CD14-positive monocyte (primary cell): ENCODE measurements around the gene GRM8. TPM values are rescaled to one million over a fixed set of nuclear protein-coding genes. Genes with fewer than 3 reads are reported as not detected.

ENCODE experiments used
- DNase-seq, 3 donors: peaks; one replicate each; pipeline ENCODE4 v3.0.0-alpha.2; 2011 to 2022
- H2AFZ ChIP-seq: 2 replicates; pipeline ENCODE4 v1.6.0; 2012; ENCODE audit warnings: mild to moderate bottlenecking, low read depth, low read length, inconsistent platforms; ENCODE audit not compliant: insufficient read depth, poor library complexity, severe bottlenecking
- H3K27ac ChIP-seq, 2 donors: 1 replicate in 1 of 2; 2 replicates in 1 of 2; pipeline ENCODE4 v1.5.1; 2012 to 2013; ENCODE audit warnings: low read length in 2 of 2, control low read depth in 1 of 2, inconsistent platforms in 1 of 2, low read depth in 1 of 2, mild to moderate bottlenecking in 1 of 2
- H3K27me3 ChIP-seq, 2 donors: one replicate each; pipeline versions ENCODE4 v1.6.0 to v1.6.1; 2011 to 2013; ENCODE audit warnings: low read length in 2 of 2; ENCODE audit not compliant: control insufficient read depth in 2 of 2, insufficient read depth in 2 of 2
- H3K36me3 ChIP-seq, 2 donors: replicated peaks in 1 of 2; 1 replicate in 1 of 2; 2 replicates in 1 of 2; pipeline versions ENCODE4 v1.5.1 to v1.6.1; 2012 to 2013; ENCODE audit warnings: low read length in 2 of 2, control low read depth in 1 of 2, inconsistent platforms in 1 of 2, mild to moderate bottlenecking in 1 of 2; ENCODE audit not compliant: insufficient read depth in 2 of 2, control insufficient read depth in 1 of 2
- H3K4me1 ChIP-seq, 2 donors: 1 replicate in 1 of 2; 2 replicates in 1 of 2; pipeline versions ENCODE4 v1.5.1 to v1.6.1; 2012 to 2013; ENCODE audit warnings: low read length in 2 of 2, control low read depth in 1 of 2, inconsistent platforms in 1 of 2, mild to moderate bottlenecking in 1 of 2, moderate library complexity in 1 of 2; ENCODE audit not compliant: insufficient read depth in 2 of 2, control insufficient read depth in 1 of 2
- H3K4me2 ChIP-seq: replicated peaks from 2 replicates; pipeline ENCODE3; 2012; ENCODE audit warnings: low read length, moderate library complexity, mild to moderate bottlenecking; ENCODE audit not compliant: poor library complexity, severe bottlenecking; ENCODE audit errors: extremely low read depth
- H3K4me3 ChIP-seq, 3 experiments: fragments of 200-600 bp in 1 of 3; sonication (generic) in 1 of 3; replicated peaks in 1 of 3; 1 replicate in 2 of 3; 2 replicates in 1 of 3; pipeline ENCODE4 v1.5.1; 2011 to 2013; ENCODE audit warnings: low read length in 3 of 3, mild to moderate bottlenecking in 3 of 3, control low read depth in 2 of 3, low read depth in 2 of 3, inconsistent platforms in 1 of 3, moderate library complexity in 1 of 3
- H3K79me2 ChIP-seq: 2 replicates; pipeline ENCODE4 v1.6.0; 2012; ENCODE audit warnings: mild to moderate bottlenecking, control low read depth, inconsistent platforms, low read length, moderate library complexity; ENCODE audit not compliant: insufficient read depth
- H3K9ac ChIP-seq: 2 replicates; pipeline ENCODE4 v1.6.0; 2017; ENCODE audit warnings: low read length, mild to moderate bottlenecking; ENCODE audit not compliant: insufficient read depth, poor library complexity, severe bottlenecking
- H3K9me3 ChIP-seq, 2 donors: replicated peaks in 1 of 2; 1 replicate in 1 of 2; 2 replicates in 1 of 2; pipeline versions ENCODE4 v1.5.1 to v1.6.1; 2012 to 2013; ENCODE audit warnings: low read length in 2 of 2, control low read depth in 1 of 2; ENCODE audit not compliant: control insufficient read depth in 1 of 2, insufficient read depth in 1 of 2
- H4K20me1 ChIP-seq: 2 replicates; pipeline ENCODE4 v1.6.0; 2012; ENCODE audit warnings: mild to moderate bottlenecking, low read length, control low read depth, moderate library complexity; ENCODE audit not compliant: insufficient read depth
- H3K27ac Mint-ChIP-seq, 7 donors: one replicate each; pipeline ENCODE4 v1.8.0; 2020; ENCODE audit warnings: mild to moderate bottlenecking in 7 of 7, mixed read lengths in 7 of 7, moderate library complexity in 6 of 7, inconsistent platforms in 2 of 7
- H3K27me3 Mint-ChIP-seq, 3 donors: one replicate each; pipeline ENCODE4 v1.8.0; 2021 to 2022; ENCODE audit warnings: low read depth in 3 of 3, mild to moderate bottlenecking in 3 of 3, mixed read lengths in 3 of 3, moderate library complexity in 3 of 3, inconsistent platforms in 1 of 3
- H3K36me3 Mint-ChIP-seq, 2 donors: one replicate each; pipeline ENCODE4 v1.8.0; 2020; ENCODE audit warnings: mixed read lengths in 2 of 2, inconsistent platforms in 1 of 2, mild to moderate bottlenecking in 1 of 2
- H3K4me1 Mint-ChIP-seq: one replicate; pipeline ENCODE4 v1.8.0; 2020; ENCODE audit warnings: mild to moderate bottlenecking, mixed read lengths
- H3K4me3 Mint-ChIP-seq, 2 donors: one replicate each; pipeline ENCODE4 v1.8.0; 2020; ENCODE audit warnings: mild to moderate bottlenecking in 2 of 2, mixed read lengths in 2 of 2, moderate library complexity in 1 of 2
- H3K9me3 Mint-ChIP-seq, 7 donors: one replicate each; pipeline ENCODE4 v1.8.0; 2020 to 2022; ENCODE audit warnings: mixed read lengths in 7 of 7, mild to moderate bottlenecking in 6 of 7, moderate library complexity in 6 of 7, inconsistent platforms in 2 of 7
- CTCF ChIP-seq: fragments of 200-600 bp; IDR thresholded peaks from one replicate; pipeline ENCODE4 v1.8.0; 2022; ENCODE audit warnings: antibody characterized with exemption, mild to moderate bottlenecking
- WGBS: methylation state at CpG from one replicate; pipeline ENCODE4 v1.1.5; 2013; ENCODE audit warnings: missing lambda C conversion rate; ENCODE audit not compliant: insufficient coverage; 5-methylcytosine and 5-hydroxymethylcytosine counted together
- intact Hi-C, 2 donors: fragments of 100-400 bp; cut with micrococcal nuclease; formaldehyde crosslinking; loops; one replicate each; pipeline versions ENCODE4 v1.15.0 to v1.15.1; 2023
- polyA plus RNA-seq, 3 donors: library from polyadenylated mRNA; depleted of rRNA in 1 of 3; unstranded in 2 of 3; stranded (reverse) in 1 of 3; fragments of 300-500 nt in 2 of 3; fragments of >200 nt in 1 of 3; fragmentation: Illumina TruSeq in 2 of 3; gene quantifications; 1 replicate in 2 of 3; 2 replicates in 1 of 3; pipeline ENCODE4 v1.2.3, GENCODE V29; 2012 to 2021

The GRM8 gene
- polyA plus RNA-seq, 3 donors = not detected

GRCh38 chr7:127245002-127245401, 7.7 kb downstream of the GRM8 start:
- Histone ChIP-seq H3K4me3 (no peak overlapping the region), H3K27me3 (peaks cover 31 to 36% of the 10 kb centered on the region in 2 donors), H3K4me1 (no peaks in the 10 kb centered on the region), H3K4me2 (no peak overlapping the region), H4K20me1 (no peaks in the 10 kb centered on the region), H3K9ac (no peak overlapping the region), H3K27ac (no peak overlapping the region), H3K9me3 (peaks cover 0 to 4% of the 10 kb centered on the region in 2 donors), H3K79me2 (no peaks in the 10 kb centered on the region), H2AFZ (no peak overlapping the region), H3K36me3 (no peaks in the 10 kb centered on the region)
- H3K36me3 Mint-ChIP-seq = no peaks in the 10 kb centered on the region
- no peak overlapping the region for H3K27ac Mint-ChIP-seq
- H3K4me1 Mint-ChIP-seq = no peaks in the 10 kb centered on the region
- intact Hi-C loops = no loop called here
- no peak for DNase-seq
- no peak for TF ChIP-seq CTCF
- H3K4me3 Mint-ChIP-seq = no peak overlapping the region
- WGBS = no CpG with 5 or more reads among the region's 3 CpGs
- H3K27me3 Mint-ChIP-seq = peaks cover 40 to 73% (median 41%) of the 10 kb centered on the region in 3 donors
- peaks cover 0 to 5% (median 2%) of the 10 kb centered on the region in 7 donors for H3K9me3 Mint-ChIP-seq

DNA sequence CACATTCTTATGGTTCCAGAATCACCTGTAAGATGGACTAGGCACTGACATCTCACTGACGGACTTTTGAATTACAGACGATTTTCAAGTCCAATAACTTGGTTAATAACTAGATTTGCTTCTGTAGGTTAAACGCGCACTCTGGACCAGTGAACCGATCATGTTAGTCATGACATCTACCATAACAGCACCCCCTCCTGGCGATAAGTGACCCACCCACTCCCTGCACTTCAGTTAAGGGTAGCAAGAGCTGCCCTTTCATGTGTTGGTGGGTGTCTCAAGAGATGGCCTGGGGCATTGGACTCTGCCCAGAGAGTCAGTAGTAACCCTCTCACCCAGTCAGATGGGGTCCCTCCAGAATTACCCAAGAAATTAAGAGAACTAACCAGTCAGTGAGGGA, 12.9 kb downstream of the GRM8 start:
- H3K4me1 ChIP-seq = no peaks in the 10 kb centered on the region
- peak; percentile 11 for TF ChIP-seq CTCF
- H3K4me3 ChIP-seq = no peak overlapping the region
- no peaks in the 10 kb centered on the region for H3K9me3 ChIP-seq
- Mint-ChIP-seq H3K9me3 (peaks cover 0 to 12% (median 4%) of the 10 kb centered on the region in 7 donors), H3K36me3 (no peaks in the 10 kb centered on the region), H3K27me3 (peaks cover 8 to 37% (median 13%) of the 10 kb centered on the region in 3 donors), H3K27ac (no peak overlapping the region), H3K4me3 (no peak overlapping the region), H3K4me1 (no peaks in the 10 kb centered on the region)
- intact Hi-C loops = no loop called here
- no peaks in the 10 kb centered on the region for H4K20me1 ChIP-seq
- no CpG with 5 or more reads among the region's 6 CpGs for WGBS
- no peak overlapping the region for H3K9ac ChIP-seq
- no peak for DNase-seq
- peaks cover 0 to 6% of the 10 kb centered on the region in 2 donors for H3K27me3 ChIP-seq
- no peak overlapping the region for H3K27ac ChIP-seq
- no peak overlapping the region for H3K4me2 ChIP-seq
- H3K36me3 ChIP-seq = no peaks in the 10 kb centered on the region
- no peak overlapping the region for H2AFZ ChIP-seq
- H3K79me2 ChIP-seq = no peaks in the 10 kb centered on the region
